HEK293 (cell line): Measurements from ENCODE around the gene TBC1D14.

ENCODE experiments used
- CTCF ChIA-PET: fragments of 350-600 bp; formaldehyde crosslinking; extraction: SDS; loops from one replicate; lab custom pipeline; 2021; ENCODE audit warnings: antibody characterized with exemption; lab: Yijun Ruan, JAX
- POLR2A ChIA-PET: fragments of 300-600 bp; formaldehyde crosslinking; extraction: SDS; loops from one replicate; lab custom pipeline; 2020; ENCODE audit warnings: antibody characterized with exemption, inconsistent platforms; lab: Yijun Ruan, JAX
- H3K27ac ChIP-seq: fragments of 200-500 bp; sonication (Bioruptor generic); 2 replicates; pipeline ENCODE4 v1.5.1; 2014; ENCODE audit warnings: low read depth, low read length, control low read depth, inconsistent platforms; ENCODE audit errors: extremely low read depth
- H3K36me3 ChIP-seq, 2 experiments: fragments of 200-500 bp in 1 of 2; sonication (Bioruptor generic) in 1 of 2; 1 replicate in 1 of 2; 2 replicates in 1 of 2; pipeline ENCODE4 v1.5.1; 2014 to 2017; ENCODE audit warnings: inconsistent platforms in 2 of 2, low read length in 2 of 2; ENCODE audit not compliant: control insufficient read depth in 2 of 2, insufficient read depth in 1 of 2
- H3K4me1 ChIP-seq: fragments of 200-500 bp; sonication (Bioruptor generic); 2 replicates; pipeline ENCODE4 v1.5.1; 2014; ENCODE audit warnings: mild to moderate bottlenecking, low read length, inconsistent platforms; ENCODE audit not compliant: control insufficient read depth, insufficient read depth
- H3K4me3 ChIP-seq: 2 replicates; pipeline ENCODE4 v1.5.1; 2011; ENCODE audit warnings: low read depth, mild to moderate bottlenecking, control low read depth, low read length, moderate library complexity
- H3K9me3 ChIP-seq: fragments of 200-500 bp; sonication (Bioruptor generic); 2 replicates; pipeline ENCODE4 v1.5.1; 2014; ENCODE audit warnings: low read depth, low read length, inconsistent platforms; ENCODE audit not compliant: control insufficient read depth, insufficient read depth
- AEBP2 ChIP-seq: fragments of 450-650 bp; formaldehyde crosslinking; IDR thresholded peaks from 2 replicates; pipeline ENCODE4 v1.5.1; 2016; ENCODE audit warnings: missing biosample characterization, missing genetic modification characterization, borderline replicate concordance
- GFI1B ChIP-seq: fragments of 450-650 bp; formaldehyde crosslinking; IDR thresholded peaks from 2 replicates; pipeline ENCODE4 v1.5.1; 2016; ENCODE audit warnings: missing biosample characterization, missing genetic modification characterization
- SALL2 ChIP-seq: fragments of 450-650 bp; formaldehyde crosslinking; IDR thresholded peaks from 2 replicates; pipeline ENCODE4 v1.5.0; 2017; ENCODE audit warnings: missing biosample characterization, mild to moderate bottlenecking, missing genetic modification characterization, borderline replicate concordance
- SP7 ChIP-seq: fragments of 450-650 bp; formaldehyde crosslinking; IDR thresholded peaks from 2 replicates; pipeline ENCODE4 v1.5.1; 2016; ENCODE audit warnings: missing biosample characterization, missing genetic modification characterization
- TSHZ1 ChIP-seq: fragments of 450-650 bp; formaldehyde crosslinking; IDR thresholded peaks from 2 replicates; pipeline ENCODE4 v1.5.1; 2016; ENCODE audit warnings: missing biosample characterization, missing genetic modification characterization, borderline replicate concordance
- ZBTB7A ChIP-seq: fragments of 450-650 bp; formaldehyde crosslinking; IDR thresholded peaks from 2 replicates; pipeline ENCODE4 v1.5.1; 2016; ENCODE audit warnings: low read depth, missing biosample characterization, missing genetic modification characterization
- ZFP69B ChIP-seq: fragments of 450-650 bp; formaldehyde crosslinking; IDR thresholded peaks from 2 replicates; pipeline ENCODE4 v1.5.1; 2016; ENCODE audit warnings: missing biosample characterization, missing genetic modification characterization
- ZNF10 ChIP-seq: fragments of 450-650 bp; formaldehyde crosslinking; IDR thresholded peaks from 2 replicates; pipeline ENCODE4 v1.5.1; 2017; ENCODE audit warnings: missing biosample characterization, missing genetic modification characterization
- ZNF18 ChIP-seq: fragments of 450-650 bp; formaldehyde crosslinking; IDR thresholded peaks from 2 replicates; pipeline ENCODE4 v1.5.1; 2016; ENCODE audit warnings: missing biosample characterization, missing genetic modification characterization
- ZNF391 ChIP-seq: fragments of 450-650 bp; formaldehyde crosslinking; IDR thresholded peaks from 2 replicates; pipeline ENCODE4 v1.5.1; 2016; ENCODE audit warnings: low read depth, missing biosample characterization, missing genetic modification characterization, borderline replicate concordance
- ZNF548 ChIP-seq: fragments of 450-650 bp; formaldehyde crosslinking; IDR thresholded peaks from 2 replicates; pipeline ENCODE4 v1.5.1; 2016; ENCODE audit warnings: missing biosample characterization, missing genetic modification characterization
- ZNF629 ChIP-seq: fragments of 450-650 bp; formaldehyde crosslinking; IDR thresholded peaks from 2 replicates; pipeline ENCODE4 v1.5.1; 2017; ENCODE audit warnings: missing biosample characterization, missing genetic modification characterization
- ZNF701 ChIP-seq: fragments of 450-650 bp; formaldehyde crosslinking; IDR thresholded peaks from 2 replicates; pipeline ENCODE4 v1.5.1; 2016; ENCODE audit warnings: missing biosample characterization, missing genetic modification characterization
- ZNF707 ChIP-seq: fragments of 450-650 bp; formaldehyde crosslinking; IDR thresholded peaks from 2 replicates; pipeline ENCODE4 v1.5.1; 2016; ENCODE audit warnings: missing biosample characterization, missing genetic modification characterization
- ZSCAN16 ChIP-seq: fragments of 450-650 bp; formaldehyde crosslinking; IDR thresholded peaks from 2 replicates; pipeline ENCODE4 v1.5.1; 2016; ENCODE audit warnings: missing biosample characterization, missing genetic modification characterization
- TF ChIP-seq, protein P1 (sequence below): fragments of 450-650 bp; formaldehyde crosslinking; IDR thresholded peaks from 2 replicates; pipeline ENCODE4 v1.5.1; 2016; ENCODE audit warnings: missing biosample characterization, missing genetic modification characterization

The TBC1D14 gene

GRCh38 chr4:6886886-6887285, 22.7 kb upstream of the TBC1D14 start (continued):
- TF ChIP-seq ZFP69B (tag by site-specific recombination), result no peak
- no peak for TF ChIP-seq ZNF701 (tag by site-specific recombination)
- TF ChIP-seq ZBTB7A (tag by site-specific recombination), result no peak
- TF ChIP-seq ZNF10 (tag by site-specific recombination), result no peak
- TF ChIP-seq AEBP2 (tag by site-specific recombination), result no peak
- TF ChIP-seq SP7 (tag by site-specific recombination), result no peak

- Histone ChIP-seq H3K4me1 (no peaks in the 10 kb centered on the region), H3K9me3 (no peaks in the 10 kb centered on the region), H3K4me3 (no peak overlapping the region), H3K36me3 (peaks cover 0 to 12% of the 10 kb centered on the region in 2 experiments; a peak in 1 of 3 replicates), H3K27ac (no peak overlapping the region)
- CTCF ChIA-PET, result interaction anchor here (0.6 to 1.2 kb wide), 5 partner anchors 12 to 167 kb away, joined by 3 to 6 read pairs (median 3); no protein-coding TSS in a partner anchor
- POLR2A ChIA-PET, result no interaction called here
- TF ChIP-seq TSHZ1 (tag by site-specific recombination) (no peak), ZNF629 (tag by site-specific recombination) (no peak)
These were observed 21.8 kb upstream of the TBC1D14 start for GRCh38 chr4:6887591-6888371.

GRCh38 chr4:6888506-6889071, 21.0 kb upstream of the TBC1D14 start:
- Histone ChIP-seq H3K4me1 (no peaks in the 10 kb centered on the region), H3K27ac (no peak overlapping the region), H3K9me3 (no peaks in the 10 kb centered on the region), H3K4me3 (no peak overlapping the region), H3K36me3 (peaks cover 0 to 4% of the 10 kb centered on the region in 2 experiments; a peak in 1 of 3 replicates)
- CTCF ChIA-PET, result no interaction called here
- POLR2A ChIA-PET, result no interaction called here
- TF ChIP-seq GFI1B (tag by site-specific recombination) (no peak), ZSCAN16 (tag by site-specific recombination) (no peak), ZNF707 (tag by site-specific recombination) (no peak), SALL2 (tag by site-specific recombination) (no peak), ZNF391 (tag by site-specific recombination) (no peak), ZNF18 (no peak), TSHZ1 (tag by site-specific recombination) (no peak), ZNF548 (tag by site-specific recombination) (no peak)
- TF ChIP-seq, protein P1, sequence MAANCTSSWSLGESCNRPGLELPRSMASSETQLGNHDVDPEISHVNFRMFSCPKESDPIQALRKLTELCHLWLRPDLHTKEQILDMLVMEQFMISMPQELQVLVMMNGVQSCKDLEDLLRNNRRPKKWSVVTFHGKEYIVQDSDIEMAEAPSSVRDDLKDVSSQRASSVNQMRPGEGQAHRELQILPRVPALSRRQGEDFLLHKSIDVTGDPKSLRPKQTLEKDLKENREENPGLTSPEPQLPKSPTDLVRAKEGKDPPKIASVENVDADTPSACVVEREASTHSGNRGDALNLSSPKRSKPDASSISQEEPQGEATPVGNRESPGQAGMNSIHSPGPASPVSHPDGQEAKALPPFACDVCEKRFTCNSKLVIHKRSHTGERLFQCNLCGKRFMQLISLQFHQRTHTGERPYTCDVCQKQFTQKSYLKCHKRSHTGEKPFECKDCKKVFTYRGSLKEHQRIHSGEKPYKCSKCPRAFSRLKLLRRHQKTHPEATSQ, result no peak
